K562 treated with DMSO at 1 percent for 24 hours (cell line): Measurements from ENCODE around the gene TRIM21. TPM values are rescaled to one million over a fixed set of nuclear protein-coding genes. Genes with fewer than 3 reads are reported as not detected.

ENCODE experiments used
- total RNA-seq: library from RNA; unstranded; fragments of 300-600 nt; gene quantifications from 2 replicates; pipeline ENCODE4 v1.2.3, GENCODE V29; 2022; ENCODE audit warnings: low read depth; ENCODE audit not compliant: insufficient read depth

The TRIM21 gene
- 20.4 and 24.3 TPM in 2 replicates for total RNA-seq

DNA sequence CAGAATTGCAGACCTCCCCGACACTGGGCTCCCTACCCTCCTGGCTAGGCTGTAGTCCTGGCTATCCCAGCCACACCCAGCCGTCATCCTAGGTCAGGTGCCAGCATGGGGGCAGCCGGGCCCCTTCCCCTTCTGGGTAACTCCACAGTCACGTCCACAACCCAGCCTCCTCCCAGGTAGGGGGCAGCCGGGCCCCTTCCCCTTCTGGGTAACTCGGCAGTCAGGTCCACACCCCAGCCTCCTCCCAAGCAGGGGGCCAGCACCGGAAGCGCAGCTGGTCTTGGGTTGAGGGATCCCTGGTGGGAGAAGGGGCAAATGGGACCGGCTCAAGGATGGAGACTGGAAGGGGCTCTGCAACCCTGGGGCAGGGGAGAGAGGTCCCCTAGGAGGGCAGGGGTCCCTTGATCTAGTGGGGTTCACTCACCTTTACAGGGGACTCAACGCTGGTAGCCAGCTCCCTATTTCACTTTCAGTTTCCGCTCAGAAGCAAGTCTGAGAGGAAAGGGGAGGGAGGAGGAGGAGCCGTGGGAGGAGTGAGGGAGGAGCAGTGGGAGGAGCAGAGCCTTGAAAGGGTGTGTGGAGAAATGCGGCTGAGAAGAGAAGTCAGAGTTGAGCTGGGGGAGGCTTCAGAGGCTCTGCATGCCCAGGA, at the start of gene TRIM21:
TSS of gene TRIM21 (minus strand) at position 494 of the 649 bp plus-strand sequence. CDS start 3,293 bp downstream, outside the sequence.

DNA sequence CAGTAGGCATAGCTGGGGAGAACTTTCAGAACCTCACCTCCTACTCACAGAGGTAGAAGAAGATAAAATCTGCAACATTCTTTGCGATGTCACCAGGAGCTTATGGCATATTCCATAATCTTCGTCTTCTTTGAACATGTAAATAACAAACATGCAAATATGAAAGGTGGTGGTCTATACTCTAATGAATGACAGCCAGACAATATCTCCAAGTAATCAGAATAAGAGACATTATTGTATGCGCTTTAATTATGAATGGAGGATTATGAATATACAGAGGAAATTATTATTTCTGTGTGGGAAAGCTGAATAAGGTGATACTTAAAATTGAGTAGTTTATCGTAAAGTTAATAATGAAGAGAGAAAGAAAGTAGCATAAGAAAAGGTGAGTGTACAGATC, 25.2 kb downstream of the TRIM21 start, which contains the start of gene OR52B4:
TSS of gene OR52B4 (minus strand) at position 101 of the 400 bp plus-strand sequence. CDS start at position 10, 91 bp downstream.

Other genes starting within 250 kb of the TRIM21 start
- not detected in 2 replicates for gene OR52B4, start 25.3 kb downstream of the TRIM21 start, total RNA-seq
- gene OR52K2, start 55.6 kb upstream of the TRIM21 start, total RNA-seq: not detected in 2 replicates
- not detected in 2 replicates for gene OR52K1, start 88.9 kb upstream of the TRIM21 start, total RNA-seq
- gene OR52M1, start 151.5 kb upstream of the TRIM21 start, total RNA-seq: not detected in 2 replicates
- not detected in 2 replicates for gene OR52I2, start 188.0 kb upstream of the TRIM21 start, total RNA-seq
- gene OR52I1, start 200.3 kb upstream of the TRIM21 start, total RNA-seq: not detected in 2 replicates
- gene TRIM68, start 214.5 kb upstream of the TRIM21 start, total RNA-seq: 15.0 and 17.3 TPM in 2 replicates
- gene OR51D1, start 243.8 kb upstream of the TRIM21 start, total RNA-seq: not detected in 2 replicates